ENCODE measurements around the gene RAD9A.

Gene RAD9A

GRCh38 chr11:67429038-67429668 lies 37.4 kb downstream of the RAD9A start:
- FAIRE-seq = no peak

- no peak for FAIRE-seq
These were observed 37.9 kb downstream of the RAD9A start for GRCh38 chr11:67429722-67430121.

- FAIRE-seq = no peak
These were observed 39.8 kb downstream of the RAD9A start for GRCh38 chr11:67431346-67432249.

- FAIRE-seq = no peak
These were observed 41.0 kb downstream of the RAD9A start for GRCh38 chr11:67432655-67433349.

- no peak for FAIRE-seq
These were observed 42.0 kb downstream of the RAD9A start for GRCh38 chr11:67433536-67434394.

GRCh38 chr11:67434395-67434881 lies 42.7 kb downstream of the RAD9A start:
- no peak for FAIRE-seq

- FAIRE-seq = no peak
These were observed 43.4 kb downstream of the RAD9A start for GRCh38 chr11:67435031-67435726.

- no peak for FAIRE-seq
These were observed 44.1 kb downstream of the RAD9A start for GRCh38 chr11:67435727-67436458.

- FAIRE-seq = no peak
These were observed 44.8 kb downstream of the RAD9A start for GRCh38 chr11:67436459-67437081.

GRCh38 chr11:67437082-67437808 lies 45.5 kb downstream of the RAD9A start, which contains the start of gene PTPRCAP:
PTPRCAP (minus strand) TSS chr11:67437682; CDS start chr11:67437619, 63 bp downstream.
- no peak for FAIRE-seq

GRCh38 chr11:67437809-67438157 lies 46.0 kb downstream of the RAD9A start:
- FAIRE-seq = no peak

GRCh38 chr11:67438158-67438902 lies 46.5 kb downstream of the RAD9A start:
- FAIRE-seq = no peak

- FAIRE-seq = no peak
These were observed 47.8 kb downstream of the RAD9A start for GRCh38 chr11:67439321-67440228.

- no peak for FAIRE-seq
These were observed 48.7 kb downstream of the RAD9A start for GRCh38 chr11:67440229-67441097.

- FAIRE-seq = no peak
These were observed 49.3 kb downstream of the RAD9A start for GRCh38 chr11:67441098-67441563.

GRCh38 chr11:67441731-67442351 lies 50.1 kb downstream of the RAD9A start:
- no peak for FAIRE-seq
